ENCODE results near the gene CYB561D2. TPM values are rescaled to one million over a fixed set of nuclear protein-coding genes. Genes with fewer than 3 reads are reported as not detected.

Gene CYB561D2
- total RNA-seq, 4 donors from 2014 or later, result 4.7 to 10.9 (median 9.0) TPM

GRCh38 chr3:50356553-50356952, 5.9 kb downstream of the CYB561D2 start:
- no peak for ATAC-seq
- TF ChIP-seq POLR2AphosphoS5 (IDR thresholded peaks at IDR 0.05) (no peak), POLR2A (IDR thresholded peaks at IDR 0.05) (no peak), EP300 (IDR thresholded peaks at IDR 0.05) (no peak), CTCF (IDR thresholded peaks at IDR 0.05) (no peak)
- peaks cover 0 to 50% of the 10 kb centered on the region in 2 donors for H3K36me3 ChIP-seq

DNA sequence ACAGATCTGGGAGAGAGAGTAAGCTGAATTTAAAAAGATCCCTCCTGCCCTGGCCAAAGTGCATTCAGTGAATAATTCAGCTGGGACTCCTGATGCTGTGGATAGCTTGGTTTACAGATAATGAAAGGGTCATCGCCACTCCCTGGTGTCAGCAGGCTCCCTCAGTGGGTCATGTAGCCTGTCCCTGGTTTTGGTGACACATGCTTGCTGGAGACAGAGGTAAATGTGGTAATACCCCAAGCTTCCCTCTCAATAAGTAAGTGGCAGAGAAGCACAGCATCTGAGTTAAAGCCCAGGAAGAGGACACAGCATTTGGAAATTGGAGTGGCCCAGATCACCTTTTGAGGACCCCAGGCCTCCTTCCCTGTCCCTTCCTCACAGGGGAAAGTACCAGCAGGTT, 6.8 kb downstream of the CYB561D2 start:
- Histone ChIP-seq H3K4me3 (peak overlapping the region; percentile 69 to 75), H3K27me3 (no peaks in the 10 kb centered on the region), H3K27ac (peak overlapping the region in 2 of 4 donors; percentile 85 to 90), H3K36me3 (peaks cover 0 to 50% of the 10 kb centered on the region in 2 donors), H3K4me1 (peaks cover 4 to 63% (median 31%) of the 10 kb centered on the region in 3 donors), H3K9me3 (no peaks in the 10 kb centered on the region)
- WGBS, 2 donors (ENCODE audit: low coverage in 1 of 2), result 75% methylated on average over 1 of the region's 1 CpG; no CpG with 5 or more reads in 1 of the 2 donors
- no peak for ATAC-seq
- TF ChIP-seq POLR2AphosphoS5 (IDR thresholded peaks at IDR 0.05) (no peak), CTCF (IDR thresholded peaks at IDR 0.05) (no peak), EP300 (IDR thresholded peaks at IDR 0.05) (no peak), POLR2A (IDR thresholded peaks at IDR 0.05) (no peak)

More at GRCh38 chr3:50356553-50356952, 5.9 kb downstream of the CYB561D2 start:
- 33 to 50% methylated on average over 1 to 2 of the region's 5 CpGs for WGBS, 2 donors (ENCODE audit: low coverage in 1 of 2)
- Histone ChIP-seq H3K9me3 (no peaks in the 10 kb centered on the region), H3K27ac (peak overlapping the region in 3 of 4 donors; percentile 39 to 90 (median 51)), H3K4me3 (peak overlapping the region in 1 of 2 donors; percentile 75), H3K4me1 (peaks cover 4 to 72% (median 33%) of the 10 kb centered on the region in 3 donors), H3K27me3 (no peaks in the 10 kb centered on the region)

DNA sequence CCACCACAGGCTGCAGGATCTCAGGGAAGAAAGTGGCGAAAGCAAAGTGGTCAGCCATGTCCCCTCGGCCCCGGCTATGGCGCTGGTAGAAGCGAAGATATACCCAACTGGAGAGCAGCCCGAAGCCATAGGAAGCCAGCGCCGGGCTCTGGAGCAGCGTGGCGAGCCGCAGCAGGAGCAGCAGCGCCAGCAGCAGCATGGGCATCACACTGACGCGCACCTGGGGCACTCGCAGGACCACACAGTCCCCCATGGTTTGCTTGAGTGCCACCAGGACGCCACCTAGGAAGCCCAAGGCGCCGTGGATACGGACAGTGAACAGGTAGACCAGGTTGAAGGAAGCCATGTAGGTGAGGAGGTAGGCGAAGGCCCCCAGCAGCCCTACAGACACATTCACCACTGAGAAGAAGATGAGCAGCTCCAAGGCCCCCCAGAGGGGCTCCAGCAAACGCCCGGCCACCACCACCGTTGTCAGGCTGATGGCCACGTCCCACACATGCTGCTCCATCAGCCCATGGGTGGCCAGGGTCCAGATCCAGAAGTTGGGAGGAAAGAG, 7.8 kb downstream of the CYB561D2 start:
- Histone ChIP-seq H3K4me3 (peak overlapping the region; percentile 69 to 75), H3K27me3 (no peaks in the 10 kb centered on the region), H3K9me3 (no peaks in the 10 kb centered on the region), H3K27ac (peak overlapping the region; percentile 70 to 94 (median 88)), H3K36me3 (peaks cover 0 to 44% of the 10 kb centered on the region in 2 donors), H3K4me1 (peaks cover 4 to 59% (median 31%) of the 10 kb centered on the region in 3 donors)
- TF ChIP-seq CTCF (IDR thresholded peaks at IDR 0.05) (no peak), POLR2AphosphoS5 (IDR thresholded peaks at IDR 0.05) (no peak), EP300 (IDR thresholded peaks at IDR 0.05) (no peak), POLR2A (IDR thresholded peaks at IDR 0.05) (no peak)
- WGBS, 2 donors (ENCODE audit: low coverage in 1 of 2), result 32% methylated on average over 5 of the region's 24 CpGs; no CpG with 5 or more reads in 1 of the 2 donors
- ATAC-seq, result no peak

DNA sequence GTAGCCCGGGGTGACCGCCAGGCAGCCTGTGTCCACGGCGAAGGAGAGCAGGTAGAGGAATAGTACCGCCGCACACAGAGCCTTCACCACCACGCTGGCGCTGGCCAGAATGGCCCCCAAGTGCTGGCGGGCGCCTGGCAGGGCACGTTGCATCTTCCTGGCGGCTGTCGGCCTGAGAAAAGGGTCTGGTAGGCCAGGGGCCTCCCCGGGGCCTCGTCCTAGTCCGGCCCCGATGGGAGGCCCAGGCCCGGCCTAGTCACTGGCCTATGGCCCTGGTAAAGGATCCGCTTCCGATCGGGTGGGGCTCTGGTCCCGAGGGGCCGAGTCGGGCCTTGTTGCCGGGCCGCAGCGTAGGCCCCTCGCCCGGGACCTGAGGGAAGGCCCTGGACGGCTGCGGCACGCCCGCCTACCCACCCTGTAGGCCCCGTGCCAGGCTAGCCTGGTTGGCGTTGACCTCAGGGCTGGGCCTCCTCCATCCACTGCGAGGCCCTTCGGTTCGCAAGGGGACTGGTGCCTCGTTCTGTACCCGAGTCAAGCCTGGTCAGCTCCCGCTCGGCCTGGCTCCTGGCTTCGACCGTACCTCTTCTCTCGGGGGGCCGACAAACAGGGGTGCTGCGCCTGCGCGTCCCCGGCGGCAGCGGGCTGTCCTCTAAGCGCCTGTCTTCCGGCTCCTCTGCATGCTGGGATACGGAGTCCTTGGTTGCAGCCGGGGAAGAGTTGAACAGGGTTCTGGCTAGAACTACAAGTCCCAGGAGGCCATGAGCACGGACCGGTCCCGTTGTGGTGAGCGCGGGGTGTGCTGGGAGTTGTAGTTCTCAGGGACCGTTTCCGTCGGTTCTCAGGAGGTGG, 8.5 kb downstream of the CYB561D2 start, which contains the start of gene TMEM115:
TMEM115 (minus strand) TSS at position 611 of the 849 bp plus-strand sequence; CDS start at position 153, 458 bp downstream.
- H3K27ac ChIP-seq, result peak within 1 kb of the TSS; percentile 70 to 94 (median 88)
- H3K4me3 ChIP-seq, result peak within 1 kb of the TSS; percentile 69 to 75
- peaks cover 0 to 37% of the 10 kb centered on the region in 2 donors for H3K36me3 ChIP-seq
- TF ChIP-seq POLR2AphosphoS5 (IDR thresholded peaks at IDR 0.05) (peak; percentile 65), POLR2A (IDR thresholded peaks at IDR 0.05) (peak; percentile 56 to 66), CTCF (IDR thresholded peaks at IDR 0.05) (no peak), EP300 (IDR thresholded peaks at IDR 0.05) (no peak)
- ATAC-seq, result peak; percentile 99
- no peaks in the 10 kb centered on the region for H3K9me3 ChIP-seq
- H3K4me1 ChIP-seq, result peaks cover 4 to 54% (median 32%) of the 10 kb centered on the region in 3 donors
- H3K27me3 ChIP-seq, result no peaks in the 10 kb centered on the region
- 0% methylated on average over 27 of the region's 64 CpGs; no CpG with 5 or more reads in 1 of the 2 donors for whole genome bisulfite sequencing, 2 donors (ENCODE audit: low coverage in 1 of 2)
